Melanocyte of skin (primary cell): ENCODE results near the gene IRF7. TPM values are rescaled to one million over a fixed set of nuclear protein-coding genes. Genes with fewer than 3 reads are reported as not detected.

Source experiments
- small RNA-seq, 2 donors: library from RNA; depleted of rRNA; stranded (forward); fragments of <200 nt; gene quantifications; one replicate each; pipeline ENCODE3, GENCODE V24; 2012
- total RNA-seq, 2 donors: library from RNA; depleted of rRNA; stranded (reverse); fragments of >200 nt; gene quantifications; 2 replicates each; pipeline ENCODE4 v1.2.3, GENCODE V29; 2012

The IRF7 gene
- 100 to 1,000 TPM; 148 to 177 TPM for total RNA-seq

GRCh38 chr11:615504-616319 is at the start of gene IRF7:
TSS of gene IRF7 (minus strand) at chr11:615950. CDS start at chr11:615364, 586 bp downstream.

GRCh38 chr11:636511-637332 is 21.0 kb upstream of the IRF7 start, which contains the start of gene DRD4:
TSS of gene DRD4 (plus strand) at chr11:637269. CDS start at chr11:637305, 36 bp downstream.

GRCh38 chr11:626475-627307 is 10.9 kb upstream of the IRF7 start, which contains the start of gene SCT:
TSS of gene SCT (minus strand) at chr11:627181. CDS start at chr11:627143, 38 bp downstream.

GRCh38 chr11:624705-625635 is 9.2 kb upstream of the IRF7 start, which contains the start of gene CDHR5:
TSS of gene CDHR5 (minus strand) at chr11:624955. CDS start at chr11:624902, 53 bp downstream.

GRCh38 chr11:575996-576768 is 39.6 kb downstream of the IRF7 start, which contains the start of gene PHRF1:
TSS of gene PHRF1 (plus strand) at chr11:576470. CDS start at chr11:581513, 5,043 bp downstream.

Small RNA genes lying within 50 kb of the gene (small RNA-seq; reads per million reads assigned to genes)
- gene MIR210 = 18.4 to 24.5 reads per million in 2 donors

Other genes with a start within 250 kb of the IRF7 start
- gene B4GALNT4, start 246.5 kb downstream of the IRF7 start, total RNA-seq = 10 to 100 TPM in 1 of 2 donors, 1 to 10 TPM in 1; 5.0 to 15.8 TPM
- gene PKP3, start 221.7 kb downstream of the IRF7 start, total RNA-seq = 1 to 10 TPM; 1.3 to 1.4 TPM
- gene SIGIRR, start 201.0 kb downstream of the IRF7 start, total RNA-seq = 10 to 100 TPM; 29.6 to 54.7 TPM
- gene ANO9, start 173.9 kb downstream of the IRF7 start, total RNA-seq = under 1 TPM in 1 of 2 donors, not detected in 1; under 0.01 TPM
- 10 to 100 TPM; 38.9 to 44.0 TPM for gene PTDSS2, start 165.7 kb downstream of the IRF7 start, total RNA-seq
- 100 to 1,000 TPM; 203 to 262 TPM for gene RNH1, start 108.7 kb downstream of the IRF7 start, total RNA-seq
- 10 to 100 TPM; 29.6 to 64.6 TPM for gene HRAS, start 80.4 kb downstream of the IRF7 start, total RNA-seq
- gene LRRC56, start 78.4 kb downstream of the IRF7 start, total RNA-seq = under 1 TPM; under 0.01 to 0.33 TPM
- gene LMNTD2, start 55.2 kb downstream of the IRF7 start, total RNA-seq = 1 to 10 TPM in 1 of 2 donors, under 1 TPM in 1; 0.67 to 1.4 TPM
- gene RASSF7, start 55.0 kb downstream of the IRF7 start, total RNA-seq = 1 to 10 TPM; 2.1 to 7.3 TPM
- 10 to 100 TPM; 21.7 to 32.3 TPM for gene PHRF1, start 39.5 kb downstream of the IRF7 start, total RNA-seq
- gene CDHR5, start 9.0 kb upstream of the IRF7 start, total RNA-seq = not detected
- not detected for gene SCT, start 11.2 kb upstream of the IRF7 start, total RNA-seq
- not detected for gene DRD4, start 21.3 kb upstream of the IRF7 start, total RNA-seq
- gene DEAF1, start 79.3 kb upstream of the IRF7 start, total RNA-seq = 10 to 100 TPM; 39.3 to 53.7 TPM
- 10 to 100 TPM in 1 of 2 donors, 1 to 10 TPM in 1; 7.0 to 15.1 TPM for gene TMEM80, start 79.9 kb upstream of the IRF7 start, total RNA-seq
- 10 to 100 TPM; 26.3 to 30.6 TPM for gene EPS8L2, start 90.3 kb upstream of the IRF7 start, total RNA-seq
- 100 to 1,000 TPM; 249 to 377 TPM for gene TALDO1, start 131.5 kb upstream of the IRF7 start, total RNA-seq
- 10 to 100 TPM; 34.0 to 42.0 TPM for gene GATD1, start 161.5 kb upstream of the IRF7 start, total RNA-seq
- gene CEND1, start 174.1 kb upstream of the IRF7 start, total RNA-seq = not detected
- 10 to 100 TPM in 1 of 2 donors, 1 to 10 TPM in 1; 8.6 to 24.3 TPM for gene SLC25A22, start 182.3 kb upstream of the IRF7 start, total RNA-seq
- gene PIDD1, start 189.3 kb upstream of the IRF7 start, total RNA-seq = 1 to 10 TPM; 5.9 to 7.3 TPM
- 100 to 1,000 TPM; 243 to 415 TPM for gene RPLP2, start 194.0 kb upstream of the IRF7 start, total RNA-seq
- 10 to 100 TPM; 20.0 to 21.0 TPM for gene PNPLA2, start 203.0 kb upstream of the IRF7 start, total RNA-seq
- gene CRACR2B, start 212.0 kb upstream of the IRF7 start, total RNA-seq = under 1 TPM in 1 of 2 donors, not detected in 1; 0.67 TPM
- 100 to 1,000 TPM; 125 to 137 TPM for gene CD151, start 217.0 kb upstream of the IRF7 start, total RNA-seq
- 100 to 1,000 TPM in 1 of 2 donors, 10 to 100 TPM in 1; 76.7 to 109 TPM for gene POLR2L, start 226.6 kb upstream of the IRF7 start, total RNA-seq
- 100 to 1,000 TPM; 119 to 179 TPM for gene TSPAN4, start 226.9 kb upstream of the IRF7 start, total RNA-seq